IMR-90 (cell line): Measurements from ENCODE around the gene CYP4F22. TPM values are rescaled to one million over a fixed set of nuclear protein-coding genes. Genes with fewer than 3 reads are reported as not detected.

Experiments
- ATAC-seq: fragments of 200-7000 bp; cut with Tn5 transposase; 2 replicates; pipeline ENCODE4 v1.9.1; 2020; ENCODE audit warnings: low read depth, mild to moderate bottlenecking, moderate library complexity
- BruUV-seq: library from RNA; stranded (reverse); fragments of 400-500 nt; replicated peaks from 2 replicates; lab custom pipeline; 2021; lab: Mats Ljungman, UMichigan
- CTCF ChIA-PET: fragments of 300-600 bp; formaldehyde crosslinking; extraction: SDS; loops from one replicate; lab custom pipeline; 2021; ENCODE audit warnings: antibody characterized with exemption; lab: Yijun Ruan, JAX
- POLR2A ChIA-PET: fragments of 300-600 bp; sonication (Branson Sonifier 250); formaldehyde crosslinking; loops from one replicate; lab custom pipeline; 2022; ENCODE audit warnings: antibody characterized with exemption; ENCODE audit not compliant: unreplicated experiment; lab: Charles Lee
- DNase-seq: peaks from one replicate; pipeline ENCODE4 v3.0.0; 2013
- H2AFZ ChIP-seq: replicated peaks from 2 replicates; pipeline ENCODE3; 2013; ENCODE audit warnings: low read length, mild to moderate bottlenecking; ENCODE audit not compliant: poor library complexity
- H2AK5ac ChIP-seq: 2 replicates; pipeline ENCODE4 v1.6.1; 2013; ENCODE audit warnings: low read depth, low read length, inconsistent platforms
- H2AK9ac ChIP-seq: replicated peaks from 2 replicates; pipeline ENCODE3; 2013; ENCODE audit warnings: mild to moderate bottlenecking, low read depth, low read length, moderate library complexity; ENCODE audit not compliant: poor library complexity
- H2BK120ac ChIP-seq: 2 replicates; pipeline ENCODE4 v1.6.1; 2013; ENCODE audit warnings: low read depth, low read length, inconsistent platforms
- H2BK15ac ChIP-seq: 3 replicates; pipeline ENCODE4 v1.6.1; 2013; ENCODE audit warnings: low read depth, low read length, inconsistent platforms
- H2BK20ac ChIP-seq: 2 replicates; pipeline ENCODE4 v1.6.1; 2013; ENCODE audit warnings: low read depth, mild to moderate bottlenecking, inconsistent platforms, low read length, moderate library complexity
- H2BK5ac ChIP-seq: 2 replicates; pipeline ENCODE4 v1.6.1; 2013; ENCODE audit warnings: mild to moderate bottlenecking, low read depth, low read length, inconsistent platforms; ENCODE audit not compliant: poor library complexity, severe bottlenecking
- H3K14ac ChIP-seq: replicated peaks from 2 replicates; pipeline ENCODE4 v1.6.1; 2013; ENCODE audit warnings: low read depth, low read length, inconsistent platforms
- H3K18ac ChIP-seq: 2 replicates; pipeline ENCODE4 v1.6.1; 2013; ENCODE audit warnings: low read depth, low read length, control low read depth
- H3K23ac ChIP-seq: 2 replicates; pipeline ENCODE4 v1.6.1; 2013; ENCODE audit warnings: low read depth, low read length, inconsistent platforms
- H3K27ac ChIP-seq: 2 replicates; pipeline ENCODE4 v1.5.1; 2013; ENCODE audit warnings: mild to moderate bottlenecking, control low read depth, low read length; ENCODE audit not compliant: insufficient read depth
- H3K27me3 ChIP-seq: 2 replicates; pipeline ENCODE4 v1.6.1; 2013; ENCODE audit warnings: low read length; ENCODE audit not compliant: control insufficient read depth, insufficient read depth
- H3K36me3 ChIP-seq: 2 replicates; pipeline ENCODE4 v1.6.1; 2013; ENCODE audit warnings: low read length, mixed read lengths; ENCODE audit not compliant: control insufficient read depth, insufficient read depth
- H3K4ac ChIP-seq: 2 replicates; pipeline ENCODE4 v1.6.1; 2013; ENCODE audit warnings: low read depth, low read length, inconsistent platforms
- H3K4me1 ChIP-seq: 2 replicates; pipeline ENCODE4 v1.6.1; 2013; ENCODE audit warnings: low read length, mixed read lengths; ENCODE audit not compliant: control insufficient read depth, insufficient read depth
- H3K4me2 ChIP-seq: 2 replicates; pipeline ENCODE4 v1.6.1; 2013; ENCODE audit warnings: low read depth, mild to moderate bottlenecking, control low read depth, low read length, moderate library complexity
- H3K4me3 ChIP-seq: 2 replicates; pipeline ENCODE4 v1.5.1; 2013; ENCODE audit warnings: low read depth, mild to moderate bottlenecking, control low read depth, low read length, moderate library complexity; ENCODE audit not compliant: insufficient read depth
- H3K56ac ChIP-seq: 2 replicates; pipeline ENCODE4 v1.6.1; 2013; ENCODE audit warnings: low read length, inconsistent platforms; ENCODE audit not compliant: insufficient read depth; ENCODE audit errors: extremely low read depth
- H3K79me1 ChIP-seq, 2 experiments: 2 replicates each; pipeline ENCODE4 v1.6.1; 2013; ENCODE audit warnings: low read length in 2 of 2, inconsistent platforms in 1 of 2, low read depth in 1 of 2
- H3K9ac ChIP-seq: 2 replicates; pipeline ENCODE4 v1.6.1; 2013; ENCODE audit warnings: low read depth, low read length, control low read depth
- H3K9me1 ChIP-seq: 2 replicates; pipeline ENCODE4 v1.6.1; 2013; ENCODE audit warnings: low read length, inconsistent platforms; ENCODE audit not compliant: insufficient read depth
- H3K9me3 ChIP-seq: 2 replicates; pipeline ENCODE4 v1.6.1; 2013; ENCODE audit warnings: low read length; ENCODE audit not compliant: control insufficient read depth, insufficient read depth
- H4K20me1 ChIP-seq: 2 replicates; pipeline ENCODE4 v1.6.1; 2013; ENCODE audit warnings: low read length, inconsistent platforms; ENCODE audit not compliant: insufficient read depth
- H4K5ac ChIP-seq: 2 replicates; pipeline ENCODE4 v1.6.1; 2013; ENCODE audit warnings: mild to moderate bottlenecking, low read depth, low read length, control low read depth
- H4K8ac ChIP-seq, 2 experiments: 2 replicates each; pipeline ENCODE4 v1.6.1; 2013; ENCODE audit warnings: low read depth in 2 of 2, low read length in 2 of 2, control low read depth in 1 of 2, inconsistent platforms in 1 of 2
- H4K91ac ChIP-seq: 2 replicates; pipeline ENCODE4 v1.6.1; 2013; ENCODE audit warnings: low read depth, low read length, inconsistent platforms; ENCODE audit not compliant: insufficient read depth
- CTCF ChIP-seq: conservative IDR thresholded peaks from 2 replicates; pipeline ENCODE4 v1.5.1; 2012; ENCODE audit warnings: mild to moderate bottlenecking, low read depth, low read length, improper control_type of control experiment
- RAD21 ChIP-seq: IDR thresholded peaks from 2 replicates; pipeline ENCODE4 v1.6.1; 2012; ENCODE audit warnings: low read length, improper control_type of control experiment
- RFX5 ChIP-seq: IDR thresholded peaks from 2 replicates; pipeline ENCODE4 v1.8.0; 2012; ENCODE audit warnings: low read depth, mild to moderate bottlenecking, low read length, moderate library complexity
- SMC3 ChIP-seq: fragments of 150-350 bp; IDR thresholded peaks from 2 replicates; pipeline ENCODE4 v1.6.1; 2016; ENCODE audit warnings: low read depth, mild to moderate bottlenecking, antibody characterized with exemption, low read length, moderate library complexity
- WGBS, 2 experiments: methylation state at CpG; one replicate each; pipeline versions ENCODE4 v1.1.5 to v1.1.7; 2013; ENCODE audit warnings: missing lambda C conversion rate in 2 of 2; ENCODE audit not compliant: insufficient read length in 1 of 2; ENCODE audit errors: extremely low coverage in 2 of 2; 5-methylcytosine and 5-hydroxymethylcytosine counted together
- dilution Hi-C: fragments of 300-500 bp; cut with HindIII; formaldehyde crosslinking; loops from one replicate; pipeline ENCODE4 v1.14.3; 2018; ENCODE audit warnings: low sequenced_read_pairs; ENCODE audit not compliant: unreplicated experiment
- in situ Hi-C: fragments of 300-500 bp; cut with MboI; formaldehyde crosslinking; loops from 3 replicates; pipeline ENCODE4 v1.14.3; 2019; ENCODE audit warnings: low sequenced_read_pairs, inconsistent platforms, mixed read lengths
- intact Hi-C: fragments of 100-400 bp; cut with micrococcal nuclease; formaldehyde crosslinking; loops from 2 replicates; pipeline ENCODE4 v1.10.0; 2022
- polyA plus RNA-seq, 3 experiments: library from polyadenylated mRNA; depleted of rRNA; stranded (reverse); fragments of >200 nt; gene quantifications; 2 replicates each; pipeline ENCODE4 v1.2.3, GENCODE V29; 2012; ENCODE audit warnings: low replicate concordance in 1 of 3
- total RNA-seq: library from RNA; depleted of rRNA; stranded (reverse); fragments of >200 nt; gene quantifications from 2 replicates; pipeline ENCODE4 v1.2.3, GENCODE V29; 2012

CYP4F22 gene
- total and polyA plus RNA-seq, 2 of the 4 experiments (the other 2 are of a cell fraction): not detected

GRCh38 chr19:15584541-15585115 lies 76.3 kb downstream of the CYP4F22 start:
- Histone ChIP-seq H3K9me3 (no peaks in the 10 kb centered on the region), H2AK9ac (no peak overlapping the region), H4K20me1 (no peaks in the 10 kb centered on the region), H3K18ac (no peak overlapping the region), H2BK20ac (no peak overlapping the region), H3K4me2 (peak overlapping the region; percentile 41; the same call in 1 of the 2 replicates), H2BK15ac (no peak overlapping the region), H3K4ac (no peak overlapping the region), H3K79me1 (no peaks in the 10 kb centered on the region), H4K5ac (no peak overlapping the region), H3K14ac (no peak overlapping the region), H4K91ac (no peak overlapping the region), H3K4me1 (no peaks in the 10 kb centered on the region), H2BK120ac (no peak overlapping the region), H3K9ac (no peak overlapping the region), H2AK5ac (no peak overlapping the region), H3K4me3 (no peak overlapping the region), H3K27ac (no peak overlapping the region), H3K56ac (no peak overlapping the region), H3K9me1 (no peaks in the 10 kb centered on the region), H3K23ac (no peak overlapping the region), H2AFZ (peak overlapping the region; percentile 85), H4K8ac (no peak overlapping the region), H3K27me3 (no peaks in the 10 kb centered on the region; the same call in 1 of the 2 replicates), H2BK5ac (no peak overlapping the region), H3K36me3 (no peaks in the 10 kb centered on the region)
- ChIA-PET CTCF (no interaction called here), POLR2A (no interaction called here)
- DNase-seq (peak; percentile 28), ATAC-seq (peak; percentile 99)
- intact Hi-C loops (no loop called here), dilution Hi-C loops (no loop called here), in situ Hi-C loops (no loop called here)
- WGBS, 2 experiments: 8% methylated on average over 15 of the region's 35 CpGs; no CpG with 5 or more reads in 1 of the 2 experiments
- TF ChIP-seq CTCF: peak; percentile 77
- TF ChIP-seq RAD21: peak; percentile 62
- TF ChIP-seq RFX5: no peak
- peak; percentile 41; the same call in 1 of the 2 replicates for TF ChIP-seq SMC3
- no TSS peak for BruUV-seq
